Heart right ventricle (tissue), 16 donors: ENCODE data around the gene DZIP3. TPM values are rescaled to one million over a fixed set of nuclear protein-coding genes. Genes with fewer than 3 reads are reported as not detected.

Source experiments
- ATAC-seq, 8 donors: fragments of 200-7000 bp; cut with Tn5 transposase; one replicate each; pipeline ENCODE4 v1.9.1; 2020; ENCODE audit warnings: mild to moderate bottlenecking in 8 of 8, moderate library complexity in 8 of 8, moderate number of reproducible peaks in 1 of 8
- DNase-seq, 2 donors: peaks; one replicate each; pipeline ENCODE4 v3.0.0-alpha.2; 2020
- H3K27ac ChIP-seq, 10 donors: fragments of 200-600 bp; sonication (generic) in 2 of 10; one replicate each; pipeline versions ENCODE4 v1.5.0 to v1.8.0; 2020 to 2022; ENCODE audit warnings: mild to moderate bottlenecking in 3 of 10
- H3K27me3 ChIP-seq, 7 donors: fragments of 200-600 bp; one replicate each; pipeline ENCODE4 v1.8.0; 2021 to 2022; ENCODE audit warnings: mild to moderate bottlenecking in 2 of 7
- H3K36me3 ChIP-seq, 9 donors: fragments of 200-600 bp; sonication (generic) in 1 of 9; one replicate each; pipeline versions ENCODE4 v1.5.0 to v1.8.0; 2020 to 2022; ENCODE audit warnings: mild to moderate bottlenecking in 2 of 9
- H3K4me1 ChIP-seq, 9 donors: fragments of 200-600 bp; sonication (generic) in 1 of 9; one replicate each; pipeline versions ENCODE4 v1.5.0 to v1.8.0; 2020 to 2022; ENCODE audit warnings: mild to moderate bottlenecking in 4 of 9
- H3K4me3 ChIP-seq, 10 donors: fragments of 200-600 bp; sonication (generic) in 2 of 10; one replicate each; pipeline versions ENCODE4 v1.5.0 to v1.8.0; 2020 to 2022; ENCODE audit warnings: mild to moderate bottlenecking in 7 of 10, moderate library complexity in 2 of 10
- H3K9me3 ChIP-seq, 11 donors: fragments of 200-600 bp in 10 of 11; sonication (generic) in 2 of 11; one replicate each; pipeline versions ENCODE4 v1.5.0 to v1.8.0; 2013 to 2022; ENCODE audit warnings: mild to moderate bottlenecking in 2 of 11, control low read depth in 1 of 11, moderate library complexity in 1 of 11
- WGBS, 2 donors: extraction: QIAGEN DNeasy Blood & Tissue Kit; methylation state at CpG; one replicate each; pipeline ENCODE4 v1.1.7; 2013; ENCODE audit warnings: inconsistent platforms in 1 of 2; 5-methylcytosine and 5-hydroxymethylcytosine counted together
- intact Hi-C, 10 donors: fragments of 100-400 bp; cut with DNase I; formaldehyde crosslinking; loops; one replicate each; pipeline versions ENCODE4 v1.11.1 to v1.14.2; 2022
- polyA plus RNA-seq, 2 donors: library from polyadenylated mRNA; stranded (reverse); fragments of 200-250 nt; gene quantifications; one replicate each; pipeline ENCODE4 v1.2.3, GENCODE V29; 2013
- total RNA-seq, 10 donors: library from RNA; stranded (reverse); fragmentation: NEBNext Ultra II Directional in 3 of 10; extraction: Animal tissue kit (Norgen Biotek cat#: 25700) in 3 of 10; gene quantifications; one replicate each; pipeline versions ENCODE4 v1.2.1 to v1.2.4, GENCODE V29; 2021 to 2023
- TF ChIP-seq, protein P1 (sequence below), 9 donors: fragments of 200-600 bp; sonication (generic) in 2 of 9; IDR thresholded peaks; one replicate each; pipeline versions ENCODE4 v1.5.0 to v1.8.0; 2021 to 2022; ENCODE audit warnings: antibody characterized with exemption in 9 of 9, mild to moderate bottlenecking in 5 of 9, moderate library complexity in 1 of 9
- donor health status: Arrhythmogenic right ventricular cardiomyopathy.
- donor health status: ischemic (EF 13 %, LVEDD 7.1; RV severe dilation, severe dysfunction).
- donor health status: healthy with polysubstance abuse.
- donor health status: DM: no; HTN: yes; CAD: no.
- donor health status: DM: no; HTN: no; CAD: no.
- donor health status: ischemic (EF 25% LVEDD 6.9; RV normal size, moderate dysfunction).
- donor health status: ischemic (EF 25% LVEDD 5.7; RV mildly dilated, moderate dysfunction).
- donor health status: healthy.
- donor health status: DM: yes; HTN: yes; CAD: no.
- donor health status: Ischemic cardiomyopathy.
- donor health status: ischemic (EF 35%, LVEDD 5.7; RV mildly dilated, moderate dysfunction).
- donor health status: nonischemic (EF 11% LVEDD 7.7; RV severe dilation, severe dysfunction).
- donor health status: DM: yes; HTN: yes; CAD: no.
- donor health status: PGD.
- donor health status: ischemic (EF 29% LVEDD 5.4; RV normal size, mild dysfunction).
- donor health status: nonischemic (EF 23%, LVEDD 6.1; RV moderate dilation, normal function).

Gene DZIP3
- total and polyA plus RNA-seq, 12 donors, result 3.0 to 29.0 (median 18.0) TPM

GRCh38 chr3:108742929-108743328, 153.4 kb downstream of the DZIP3 start:
- H3K4me1 ChIP-seq, result no peaks in the 10 kb centered on the region
- intact Hi-C loops, result no loop called here
- TF ChIP-seq, protein P1, sequence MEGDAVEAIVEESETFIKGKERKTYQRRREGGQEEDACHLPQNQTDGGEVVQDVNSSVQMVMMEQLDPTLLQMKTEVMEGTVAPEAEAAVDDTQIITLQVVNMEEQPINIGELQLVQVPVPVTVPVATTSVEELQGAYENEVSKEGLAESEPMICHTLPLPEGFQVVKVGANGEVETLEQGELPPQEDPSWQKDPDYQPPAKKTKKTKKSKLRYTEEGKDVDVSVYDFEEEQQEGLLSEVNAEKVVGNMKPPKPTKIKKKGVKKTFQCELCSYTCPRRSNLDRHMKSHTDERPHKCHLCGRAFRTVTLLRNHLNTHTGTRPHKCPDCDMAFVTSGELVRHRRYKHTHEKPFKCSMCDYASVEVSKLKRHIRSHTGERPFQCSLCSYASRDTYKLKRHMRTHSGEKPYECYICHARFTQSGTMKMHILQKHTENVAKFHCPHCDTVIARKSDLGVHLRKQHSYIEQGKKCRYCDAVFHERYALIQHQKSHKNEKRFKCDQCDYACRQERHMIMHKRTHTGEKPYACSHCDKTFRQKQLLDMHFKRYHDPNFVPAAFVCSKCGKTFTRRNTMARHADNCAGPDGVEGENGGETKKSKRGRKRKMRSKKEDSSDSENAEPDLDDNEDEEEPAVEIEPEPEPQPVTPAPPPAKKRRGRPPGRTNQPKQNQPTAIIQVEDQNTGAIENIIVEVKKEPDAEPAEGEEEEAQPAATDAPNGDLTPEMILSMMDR (IDR thresholded peaks at IDR 0.05), result no peak
- peaks cover 0 to 10% (median 0%) of the 10 kb centered on the region in 11 donors for H3K9me3 ChIP-seq
- WGBS, 2 donors, result 90 to 94% methylated on average over 1 of the region's 1 CpG
- H3K27me3 ChIP-seq, result no peaks in the 10 kb centered on the region
- H3K4me3 ChIP-seq, result no peak overlapping the region
- DNase-seq (no peak), ATAC-seq (no peak)
- H3K27ac ChIP-seq, result no peak overlapping the region
- no peaks in the 10 kb centered on the region for H3K36me3 ChIP-seq

Other genes starting within 250 kb of the DZIP3 start
- gene MYH15, start 79.1 kb upstream of the DZIP3 start, total RNA-seq, result 1 to 10 TPM in 1 of 10 donors, under 1 TPM in 9; 0.16 to 1.1 (median 0.32) TPM
- gene MYH15, start 79.1 kb upstream of the DZIP3 start, polyA plus RNA-seq, result under 1 TPM; 0.12 to 0.22 TPM
- gene CIP2A, start 284 bp upstream of the DZIP3 start, total RNA-seq, result 1 to 10 TPM; 1.4 to 3.3 (median 1.9) TPM
- under 1 TPM; 0.59 to 0.62 TPM for gene CIP2A, start 284 bp upstream of the DZIP3 start, polyA plus RNA-seq
- gene RETNLB, start 167.7 kb downstream of the DZIP3 start, total RNA-seq, result not detected
- not detected for gene RETNLB, start 167.7 kb downstream of the DZIP3 start, polyA plus RNA-seq
- under 1 TPM in 4 of 10 donors, not detected in 6; 0.19 to 0.79 (median 0.35) TPM for gene TRAT1, start 233.1 kb downstream of the DZIP3 start, total RNA-seq
- under 1 TPM in 1 of 2 donors, not detected in 1; 0.07 TPM for gene TRAT1, start 233.1 kb downstream of the DZIP3 start, polyA plus RNA-seq